NCI-H2171 treated with DMSO at 0.1 percent for 48 hours (cell line): ENCODE results near the gene ANKS1A.
"Not testable (repeated sequence)": the region's sequence is repeated elsewhere in the genome, so short reads cannot be mapped to it uniquely, and the experiment has no call there.

ENCODE experiments used
- DNase-seq: peaks from one replicate; lab custom pipeline; 2025; lab: John Stamatoyannopoulos, UW

ANKS1A gene

GRCh38 chr6:34917626-34918285 lies 28.7 kb downstream of the ANKS1A start:
- DNase-seq, result peak; percentile 13

- DNase-seq, result no peak
Observed at GRCh38 chr6:34919651-34920050, 30.6 kb downstream of the ANKS1A start.

- no peak for DNase-seq
Observed at GRCh38 chr6:34920097-34920496, 31.0 kb downstream of the ANKS1A start.

- DNase-seq, result no peak
Observed at GRCh38 chr6:34922177-34922663, 33.2 kb downstream of the ANKS1A start.

GRCh38 chr6:34924831-34925625 lies 36.0 kb downstream of the ANKS1A start:
- DNase-seq, result no peak

GRCh38 chr6:34926655-34927054 lies 37.6 kb downstream of the ANKS1A start:
- DNase-seq, result no peak

- DNase-seq, result no peak
Observed at GRCh38 chr6:34928220-34928619, 39.2 kb downstream of the ANKS1A start.

- no peak for DNase-seq
Observed at GRCh38 chr6:34928695-34929094, 39.6 kb downstream of the ANKS1A start.

- DNase-seq, result no peak
Observed at GRCh38 chr6:34929241-34929978, 40.4 kb downstream of the ANKS1A start.

GRCh38 chr6:34930221-34930620 lies 41.2 kb downstream of the ANKS1A start:
- DNase-seq, result no peak

- DNase-seq, result not testable (repeated sequence)
Observed at GRCh38 chr6:34932202-34932601, 43.1 kb downstream of the ANKS1A start.

GRCh38 chr6:34934516-34934915 lies 45.5 kb downstream of the ANKS1A start:
- DNase-seq, result peak; percentile 16

GRCh38 chr6:34938268-34938667 lies 49.2 kb downstream of the ANKS1A start:
- DNase-seq, result no peak

- DNase-seq, result no peak
Observed at GRCh38 chr6:34940030-34940434, 51.0 kb downstream of the ANKS1A start.

GRCh38 chr6:34941421-34941820 lies 52.4 kb downstream of the ANKS1A start:
- no peak for DNase-seq

GRCh38 chr6:34945317-34945716 lies 56.3 kb downstream of the ANKS1A start:
- no peak for DNase-seq

GRCh38 chr6:34947561-34947960 lies 58.5 kb downstream of the ANKS1A start:
- no peak for DNase-seq

GRCh38 chr6:34949636-34950035 lies 60.6 kb downstream of the ANKS1A start:
- DNase-seq, result peak; percentile 7

- no peak for DNase-seq
Observed at GRCh38 chr6:34950849-34951248, 61.8 kb downstream of the ANKS1A start.

GRCh38 chr6:34951731-34952130 lies 62.7 kb downstream of the ANKS1A start:
- peak; percentile 8 for DNase-seq

GRCh38 chr6:34953061-34954025 lies 64.3 kb downstream of the ANKS1A start:
- DNase-seq, result no peak
